Spinal cord (tissue), 10 donors: ENCODE measurements around the gene SESTD1. TPM values are rescaled to one million over a fixed set of nuclear protein-coding genes. Genes with fewer than 3 reads are reported as not detected.

Experiments
- DNase-seq, 6 donors: peaks; one replicate each; pipeline versions ENCODE4 v3.0.0 to v3.0.0-alpha.2; 2013 to 2015; ENCODE audit warnings: low spot score in 6 of 6, low read depth in 4 of 6
- H3K27ac ChIP-seq: one replicate; pipeline ENCODE4 v1.5.1; 2013; ENCODE audit warnings: low read depth, low read length, control low read depth
- H3K27me3 ChIP-seq: one replicate; pipeline ENCODE4 v1.6.1; 2013; ENCODE audit warnings: low read length; ENCODE audit not compliant: control insufficient read depth, insufficient read depth
- H3K36me3 ChIP-seq: one replicate; pipeline ENCODE4 v1.6.1; 2013; ENCODE audit warnings: low read length; ENCODE audit not compliant: control insufficient read depth, insufficient read depth
- H3K4me1 ChIP-seq: one replicate; pipeline ENCODE4 v1.6.1; 2013; ENCODE audit warnings: low read length; ENCODE audit not compliant: control insufficient read depth, insufficient read depth
- H3K4me3 ChIP-seq: one replicate; pipeline ENCODE4 v1.5.1; 2013; ENCODE audit warnings: low read depth, low read length, control low read depth
- H3K9me3 ChIP-seq: one replicate; pipeline ENCODE4 v1.6.1; 2013; ENCODE audit warnings: low read length; ENCODE audit not compliant: control insufficient read depth, insufficient read depth
- WGBS: methylation state at CpG from one replicate; pipeline ENCODE4 v1.1.5; 2013; ENCODE audit warnings: missing lambda C conversion rate; ENCODE audit not compliant: insufficient coverage; 5-methylcytosine and 5-hydroxymethylcytosine counted together
- polyA plus RNA-seq, 2 donors: library from polyadenylated mRNA; unstranded; fragments of 120-200 nt; gene quantifications; one replicate each; pipeline ENCODE4 v1.2.1, GENCODE V29; 2013; ENCODE audit not compliant: insufficient read length in 2 of 2
- total RNA-seq, 2 donors: library from RNA; depleted of rRNA in 1 of 2; stranded (reverse); fragments of 120-200 nt in 1 of 2; fragments of >200 nt in 1 of 2; gene quantifications; one replicate each; pipeline versions ENCODE4 v1.2.3 to v1.2.4, GENCODE V29; 2013 to 2014
- donor health status: healthy.

The SESTD1 gene
- total and polyA plus RNA-seq, 4 donors: 33.3 to 72.6 (median 58.1) TPM

GRCh38 chr2:179174240-179174639, 90.4 kb downstream of the SESTD1 start:
- no peak for DNase-seq
- WGBS: no CpG with 5 or more reads among the region's 1 CpG
- Histone ChIP-seq H3K27ac (no peak overlapping the region), H3K36me3 (no peaks in the 10 kb centered on the region), H3K4me3 (no peak overlapping the region), H3K9me3 (no peaks in the 10 kb centered on the region), H3K27me3 (no peaks in the 10 kb centered on the region), H3K4me1 (no peaks in the 10 kb centered on the region)

GRCh38 chr2:179172894-179173293, 91.7 kb downstream of the SESTD1 start:
- WGBS: 100% methylated on average over 2 of the region's 2 CpGs
- H3K27ac ChIP-seq: no peak overlapping the region
- no peak overlapping the region for H3K4me3 ChIP-seq
- no peaks in the 10 kb centered on the region for H3K4me1 ChIP-seq
- H3K36me3 ChIP-seq: no peaks in the 10 kb centered on the region
- DNase-seq: no peak
- no peaks in the 10 kb centered on the region for H3K9me3 ChIP-seq
- no peaks in the 10 kb centered on the region for H3K27me3 ChIP-seq

- Histone ChIP-seq H3K27ac (no peak overlapping the region), H3K4me3 (no peak overlapping the region), H3K4me1 (no peaks in the 10 kb centered on the region), H3K9me3 (no peaks in the 10 kb centered on the region), H3K36me3 (no peaks in the 10 kb centered on the region), H3K27me3 (no peaks in the 10 kb centered on the region)
- no peak for DNase-seq
- WGBS: no CpG with 5 or more reads among the region's 1 CpG
Observed at GRCh38 chr2:179171371-179171770, 93.3 kb downstream of the SESTD1 start.

- WGBS: no CpG with 5 or more reads among the region's 1 CpG
- Histone ChIP-seq H3K27ac (no peak overlapping the region), H3K27me3 (no peaks in the 10 kb centered on the region), H3K4me3 (no peak overlapping the region), H3K36me3 (no peaks in the 10 kb centered on the region), H3K4me1 (no peaks in the 10 kb centered on the region), H3K9me3 (no peaks in the 10 kb centered on the region)
- DNase-seq: no peak
Observed at GRCh38 chr2:179170901-179171300, 93.7 kb downstream of the SESTD1 start.

GRCh38 chr2:179165356-179166000, 99.2 kb downstream of the SESTD1 start:
- WGBS: 68% methylated on average over 3 of the region's 3 CpGs
- Histone ChIP-seq H3K27ac (no peak overlapping the region), H3K4me1 (no peaks in the 10 kb centered on the region), H3K4me3 (no peak overlapping the region), H3K27me3 (no peaks in the 10 kb centered on the region), H3K36me3 (no peaks in the 10 kb centered on the region), H3K9me3 (no peaks in the 10 kb centered on the region)
- no peak for DNase-seq

- H3K27me3 ChIP-seq: no peaks in the 10 kb centered on the region
- no peaks in the 10 kb centered on the region for H3K4me1 ChIP-seq
- H3K4me3 ChIP-seq: no peak overlapping the region
- no peaks in the 10 kb centered on the region for H3K9me3 ChIP-seq
- WGBS: 100% methylated on average over 1 of the region's 1 CpG
- DNase-seq: no peak
- H3K36me3 ChIP-seq: peaks cover 6% of the 10 kb centered on the region
- H3K27ac ChIP-seq: no peak overlapping the region
Observed at GRCh38 chr2:179141206-179141605, 123.4 kb downstream of the SESTD1 start.

GRCh38 chr2:179140571-179140970, 124.1 kb downstream of the SESTD1 start:
- Histone ChIP-seq H3K9me3 (no peaks in the 10 kb centered on the region), H3K27ac (no peak overlapping the region), H3K36me3 (peaks cover 3% of the 10 kb centered on the region), H3K27me3 (no peaks in the 10 kb centered on the region), H3K4me3 (no peak overlapping the region), H3K4me1 (no peaks in the 10 kb centered on the region)
- 91% methylated on average over 4 of the region's 4 CpGs for WGBS
- DNase-seq: no peak

GRCh38 chr2:179139506-179139905, 125.1 kb downstream of the SESTD1 start:
- no peaks in the 10 kb centered on the region for H3K9me3 ChIP-seq
- WGBS: 93% methylated on average over 4 of the region's 4 CpGs
- H3K4me3 ChIP-seq: no peak overlapping the region
- no peaks in the 10 kb centered on the region for H3K4me1 ChIP-seq
- H3K27ac ChIP-seq: no peak overlapping the region
- H3K27me3 ChIP-seq: no peaks in the 10 kb centered on the region
- H3K36me3 ChIP-seq: peaks cover 3% of the 10 kb centered on the region
- DNase-seq: no peak

GRCh38 chr2:179137200-179137759, 127.4 kb downstream of the SESTD1 start:
- peak in 2 of 6 donors; percentile 16 to 63 for DNase-seq

GRCh38 chr2:179133016-179133415, 131.6 kb downstream of the SESTD1 start:
- no peaks in the 10 kb centered on the region for H3K27me3 ChIP-seq
- no peak overlapping the region for H3K4me3 ChIP-seq
- no peaks in the 10 kb centered on the region for H3K36me3 ChIP-seq
- no peaks in the 10 kb centered on the region for H3K4me1 ChIP-seq
- no peak overlapping the region for H3K27ac ChIP-seq
- no CpG with 5 or more reads among the region's 1 CpG for whole genome bisulfite sequencing
- DNase-seq: no peak
- no peaks in the 10 kb centered on the region for H3K9me3 ChIP-seq

More at GRCh38 chr2:179137200-179137759, 127.4 kb downstream of the SESTD1 start:
- Histone ChIP-seq H3K4me1 (no peaks in the 10 kb centered on the region), H3K27ac (no peak overlapping the region), H3K36me3 (peaks cover under 1% of the 10 kb centered on the region), H3K4me3 (no peak overlapping the region), H3K9me3 (no peaks in the 10 kb centered on the region), H3K27me3 (no peaks in the 10 kb centered on the region)
- WGBS: no CpG with 5 or more reads among the region's 1 CpG
